Uterus (tissue), 2 donors: Measurements from ENCODE around the gene SFMBT2.
"Not testable (repeated sequence)": the region's sequence is repeated elsewhere in the genome, so short reads cannot be mapped to it uniquely, and the experiment has no call there.

ENCODE experiments used
- POLR2A ChIP-seq, 2 donors: fragments of 450-650 bp; IDR thresholded peaks; one replicate each; pipeline ENCODE4 v1.6.1; 2016; ENCODE audit warnings: antibody characterized with exemption in 2 of 2, mild to moderate bottlenecking in 1 of 2, moderate library complexity in 1 of 2
- TF ChIP-seq, protein P1 (sequence below), 4 experiments: fragments of 200-600 bp in 2 of 4; fragments of 450-650 bp in 2 of 4; sonication (generic) in 2 of 4; IDR thresholded peaks; one replicate each; pipeline ENCODE4 v1.5.1; 2016 to 2019; ENCODE audit warnings: antibody characterized with exemption in 4 of 4, mild to moderate bottlenecking in 2 of 4, moderate library complexity in 1 of 4

GRCh38 chr10:7190772-7191171 is 220.1 kb downstream of the SFMBT2 start:
- TF ChIP-seq, protein P1, sequence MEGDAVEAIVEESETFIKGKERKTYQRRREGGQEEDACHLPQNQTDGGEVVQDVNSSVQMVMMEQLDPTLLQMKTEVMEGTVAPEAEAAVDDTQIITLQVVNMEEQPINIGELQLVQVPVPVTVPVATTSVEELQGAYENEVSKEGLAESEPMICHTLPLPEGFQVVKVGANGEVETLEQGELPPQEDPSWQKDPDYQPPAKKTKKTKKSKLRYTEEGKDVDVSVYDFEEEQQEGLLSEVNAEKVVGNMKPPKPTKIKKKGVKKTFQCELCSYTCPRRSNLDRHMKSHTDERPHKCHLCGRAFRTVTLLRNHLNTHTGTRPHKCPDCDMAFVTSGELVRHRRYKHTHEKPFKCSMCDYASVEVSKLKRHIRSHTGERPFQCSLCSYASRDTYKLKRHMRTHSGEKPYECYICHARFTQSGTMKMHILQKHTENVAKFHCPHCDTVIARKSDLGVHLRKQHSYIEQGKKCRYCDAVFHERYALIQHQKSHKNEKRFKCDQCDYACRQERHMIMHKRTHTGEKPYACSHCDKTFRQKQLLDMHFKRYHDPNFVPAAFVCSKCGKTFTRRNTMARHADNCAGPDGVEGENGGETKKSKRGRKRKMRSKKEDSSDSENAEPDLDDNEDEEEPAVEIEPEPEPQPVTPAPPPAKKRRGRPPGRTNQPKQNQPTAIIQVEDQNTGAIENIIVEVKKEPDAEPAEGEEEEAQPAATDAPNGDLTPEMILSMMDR (IDR thresholded peaks at IDR 0.05), result not testable (repeated sequence)
- TF ChIP-seq POLR2A (IDR thresholded peaks at IDR 0.05), result not testable (repeated sequence)
